Tibial artery (tissue), 4 donors: ENCODE results near the gene ZNF836.

ENCODE experiments used
- DNase-seq, 2 donors: peaks; one replicate each; pipeline ENCODE4 v3.0.0-alpha.2; 2019
- H3K27ac ChIP-seq, 2 donors: fragments of 200-600 bp; sonication (generic) in 1 of 2; 1 replicate in 1 of 2; 2 replicates in 1 of 2; pipeline ENCODE4 v1.5.1; 2018 to 2019; ENCODE audit warnings: mild to moderate bottlenecking in 1 of 2
- H3K27me3 ChIP-seq, 2 donors: fragments of 200-600 bp; sonication (generic) in 1 of 2; one replicate each; pipeline versions ENCODE4 v1.5.1 to v1.6.0; 2016 to 2019
- H3K36me3 ChIP-seq, 3 donors: fragments of 200-600 bp; sonication (generic) in 2 of 3; one replicate each; pipeline ENCODE4 v1.5.1; 2016 to 2019; ENCODE audit warnings: mild to moderate bottlenecking in 2 of 3
- H3K4me1 ChIP-seq, 4 donors: fragments of 200-600 bp; sonication (generic) in 2 of 4; 1 replicate in 3 of 4; 2 replicates in 1 of 4; pipeline ENCODE4 v1.5.1; 2016 to 2019
- H3K4me3 ChIP-seq, 2 donors: fragments of 200-600 bp; sonication (generic) in 1 of 2; 1 replicate in 1 of 2; 2 replicates in 1 of 2; pipeline ENCODE4 v1.5.1; 2018 to 2019; ENCODE audit warnings: mild to moderate bottlenecking in 2 of 2
- H3K9me3 ChIP-seq, 3 donors: fragments of 200-600 bp; sonication (generic) in 1 of 3; one replicate each; pipeline ENCODE4 v1.5.1; 2016 to 2019
- intact Hi-C: fragments of 100-400 bp; cut with DNase I; formaldehyde crosslinking; loops from one replicate; pipeline ENCODE4 v1.15.0; 2023; ENCODE audit warnings: low total_unique reads
- TF ChIP-seq, protein P1 (sequence below), 2 experiments: fragments of 200-600 bp in 1 of 2; fragments of 450-650 bp in 1 of 2; IDR thresholded peaks; one replicate each; pipeline ENCODE4 v1.5.1; 2017 to 2019; ENCODE audit warnings: antibody characterized with exemption in 2 of 2, mild to moderate bottlenecking in 1 of 2, moderate library complexity in 1 of 2

The ZNF836 gene

GRCh38 chr19:52200044-52200443, 28.6 kb upstream of the ZNF836 start:
- DNase-seq = peak; percentile 74 to 76
- H3K4me1 ChIP-seq = peaks cover 0 to 71% (median 42%) of the 10 kb centered on the region in 4 donors
- intact Hi-C loops = no loop called here
- H3K36me3 ChIP-seq = peaks cover 29 to 75% (median 64%) of the 10 kb centered on the region in 3 donors
- H3K4me3 ChIP-seq = no peak overlapping the region
- H3K27ac ChIP-seq = peak overlapping the region; percentile 70 to 73
- no peaks in the 10 kb centered on the region for H3K27me3 ChIP-seq
- TF ChIP-seq, protein P1, sequence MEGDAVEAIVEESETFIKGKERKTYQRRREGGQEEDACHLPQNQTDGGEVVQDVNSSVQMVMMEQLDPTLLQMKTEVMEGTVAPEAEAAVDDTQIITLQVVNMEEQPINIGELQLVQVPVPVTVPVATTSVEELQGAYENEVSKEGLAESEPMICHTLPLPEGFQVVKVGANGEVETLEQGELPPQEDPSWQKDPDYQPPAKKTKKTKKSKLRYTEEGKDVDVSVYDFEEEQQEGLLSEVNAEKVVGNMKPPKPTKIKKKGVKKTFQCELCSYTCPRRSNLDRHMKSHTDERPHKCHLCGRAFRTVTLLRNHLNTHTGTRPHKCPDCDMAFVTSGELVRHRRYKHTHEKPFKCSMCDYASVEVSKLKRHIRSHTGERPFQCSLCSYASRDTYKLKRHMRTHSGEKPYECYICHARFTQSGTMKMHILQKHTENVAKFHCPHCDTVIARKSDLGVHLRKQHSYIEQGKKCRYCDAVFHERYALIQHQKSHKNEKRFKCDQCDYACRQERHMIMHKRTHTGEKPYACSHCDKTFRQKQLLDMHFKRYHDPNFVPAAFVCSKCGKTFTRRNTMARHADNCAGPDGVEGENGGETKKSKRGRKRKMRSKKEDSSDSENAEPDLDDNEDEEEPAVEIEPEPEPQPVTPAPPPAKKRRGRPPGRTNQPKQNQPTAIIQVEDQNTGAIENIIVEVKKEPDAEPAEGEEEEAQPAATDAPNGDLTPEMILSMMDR (IDR thresholded peaks at IDR 0.05) = no peak
- H3K9me3 ChIP-seq = no peaks in the 10 kb centered on the region

DNA sequence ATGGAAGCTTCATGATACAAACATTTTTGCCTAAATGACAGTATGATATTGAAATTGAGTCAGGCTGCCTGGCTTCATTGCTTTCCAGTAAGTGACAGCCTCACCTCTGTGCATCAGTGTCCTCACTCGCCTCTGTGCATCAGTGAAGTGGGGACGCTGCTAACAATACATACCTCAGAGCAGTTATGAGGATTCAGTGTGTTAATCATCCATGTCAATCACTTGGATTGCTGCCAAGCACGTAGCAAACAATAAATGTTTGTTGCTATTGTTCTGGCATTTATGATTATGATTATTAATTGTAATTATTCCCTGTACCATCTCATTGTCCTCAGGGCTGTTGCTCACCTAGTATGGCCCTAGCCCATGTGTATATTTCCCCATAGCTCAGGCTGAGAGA, 27.3 kb upstream of the ZNF836 start:
- intact Hi-C loops = no loop called here
- Histone ChIP-seq H3K27me3 (no peaks in the 10 kb centered on the region), H3K9me3 (no peaks in the 10 kb centered on the region), H3K4me3 (no peak overlapping the region), H3K27ac (peak overlapping the region; percentile 12 to 70), H3K36me3 (peaks cover 20 to 74% (median 57%) of the 10 kb centered on the region in 3 donors), H3K4me1 (peaks cover 0 to 85% (median 48%) of the 10 kb centered on the region in 4 donors)
- TF ChIP-seq, protein P1 (IDR thresholded peaks at IDR 0.05) = no peak
- DNase-seq = no peak

DNA sequence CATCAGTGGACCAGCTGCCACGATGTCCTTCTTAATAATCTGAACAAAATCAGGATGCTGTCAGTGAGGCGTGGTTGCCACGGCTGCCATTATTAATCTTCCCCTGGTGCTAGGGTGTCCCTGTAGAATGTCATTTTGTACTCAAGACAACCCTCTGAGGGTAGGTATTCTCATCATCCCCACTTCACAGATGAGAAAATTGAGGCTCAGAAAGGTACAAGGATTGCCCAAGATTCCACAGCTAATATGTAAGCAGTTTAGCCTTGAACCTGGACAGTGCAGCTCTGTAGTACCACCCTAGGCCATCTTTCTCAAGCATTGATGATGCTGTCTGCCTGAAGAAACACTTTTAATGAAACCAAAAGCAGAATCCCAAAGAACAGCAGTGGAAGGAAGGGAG, 26.5 kb upstream of the ZNF836 start:
- H3K4me1 ChIP-seq = peaks cover 0 to 90% (median 51%) of the 10 kb centered on the region in 4 donors
- H3K27ac ChIP-seq = peak overlapping the region; percentile 16 to 70
- H3K4me3 ChIP-seq = no peak overlapping the region
- no peak for DNase-seq
- H3K36me3 ChIP-seq = peaks cover 12 to 74% (median 55%) of the 10 kb centered on the region in 3 donors
- intact Hi-C loops = no loop called here
- H3K9me3 ChIP-seq = no peaks in the 10 kb centered on the region
- TF ChIP-seq, protein P1 (IDR thresholded peaks at IDR 0.05) = no peak
- H3K27me3 ChIP-seq = no peaks in the 10 kb centered on the region

DNA sequence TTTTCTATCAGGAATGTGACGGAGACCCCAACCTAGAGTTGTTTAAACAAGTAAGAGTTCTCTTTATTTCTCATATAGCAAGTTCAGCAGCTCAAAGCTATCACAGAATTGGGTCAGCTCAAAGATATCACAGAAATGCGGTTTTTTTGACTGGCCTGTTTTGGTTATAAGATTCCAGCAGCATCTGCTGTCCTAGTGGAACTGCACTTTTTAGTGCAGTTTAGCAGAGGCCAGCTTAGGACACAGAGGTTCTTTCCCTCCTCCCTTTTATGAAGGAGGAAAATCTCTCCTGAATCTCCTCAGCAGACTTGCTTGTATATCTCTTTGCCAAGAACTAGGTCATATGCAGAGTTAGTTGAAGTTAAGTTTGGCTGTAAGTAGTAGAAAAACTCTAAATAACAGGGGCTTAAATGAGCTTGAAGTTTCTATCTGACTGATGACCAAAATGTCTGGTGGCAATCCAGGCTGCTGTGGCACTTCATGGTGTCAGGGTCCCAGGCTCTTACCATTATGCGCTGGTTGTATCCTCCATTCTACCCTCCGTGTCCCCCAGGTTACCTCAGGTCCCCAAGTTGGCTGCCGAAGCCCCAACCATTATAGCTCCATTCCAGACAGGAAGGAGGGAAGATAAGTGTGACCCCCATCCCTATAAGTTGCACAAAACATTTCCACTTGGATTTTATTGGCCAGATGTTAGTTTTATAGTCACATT, 25.0 kb upstream of the ZNF836 start:
- intact Hi-C loops = no loop called here

GRCh38 chr19:52191951-52192350, 20.5 kb upstream of the ZNF836 start:
- Histone ChIP-seq H3K4me3 (peak overlapping the region in 1 of 2 donors; percentile 95), H3K9me3 (no peaks in the 10 kb centered on the region), H3K27me3 (no peaks in the 10 kb centered on the region), H3K36me3 (peaks cover 0 to 43% (median 37%) of the 10 kb centered on the region in 3 donors), H3K27ac (peak overlapping the region; percentile 97 to 100), H3K4me1 (peaks cover 0 to 68% (median 49%) of the 10 kb centered on the region in 4 donors)
- intact Hi-C loops = no loop called here
- no peak for DNase-seq
- TF ChIP-seq, protein P1 (IDR thresholded peaks at IDR 0.05) = no peak

More for the DNA sequence above, 25.0 kb upstream of the ZNF836 start:
- no peaks in the 10 kb centered on the region for H3K9me3 ChIP-seq
- H3K27ac ChIP-seq = no peak overlapping the region
- no peaks in the 10 kb centered on the region for H3K27me3 ChIP-seq
- H3K4me1 ChIP-seq = peaks cover 0 to 90% (median 59%) of the 10 kb centered on the region in 4 donors
- no peak for DNase-seq
- no peak overlapping the region for H3K4me3 ChIP-seq
- TF ChIP-seq, protein P1 (IDR thresholded peaks at IDR 0.05) = no peak
- peaks cover 0 to 63% (median 46%) of the 10 kb centered on the region in 3 donors for H3K36me3 ChIP-seq
